Heart left ventricle (tissue), 16 donors: ENCODE measurements around the gene IQSEC1. TPM values are rescaled to one million over a fixed set of nuclear protein-coding genes. Genes with fewer than 3 reads are reported as not detected.
A peak's percentile ranks its signal among the peaks of the same experiment; 100 is the strongest.

Experiments
- ATAC-seq, 4 donors: fragments of 200-7000 bp; cut with Tn5 transposase; one replicate each; pipeline ENCODE4 v1.9.1; 2020 to 2022; ENCODE audit warnings: moderate library complexity in 4 of 4, mild to moderate bottlenecking in 3 of 4, moderate number of reproducible peaks in 1 of 4
- DNase-seq, 5 donors: peaks; one replicate each; pipeline ENCODE4 v3.0.0-alpha.2; 2020
- H3K27ac ChIP-seq, 12 donors: fragments of 200-600 bp; sonication (generic) in 4 of 12; one replicate each; pipeline versions ENCODE4 v1.5.0 to v1.8.0; 2016 to 2022; ENCODE audit warnings: mild to moderate bottlenecking in 2 of 12
- H3K27me3 ChIP-seq, 9 donors: fragments of 200-600 bp; sonication (generic) in 2 of 9; one replicate each; pipeline versions ENCODE4 v1.5.1 to v1.8.0; 2016 to 2022; ENCODE audit warnings: mild to moderate bottlenecking in 3 of 9
- H3K36me3 ChIP-seq, 9 donors: fragments of 200-600 bp; sonication (generic) in 2 of 9; one replicate each; pipeline versions ENCODE4 v1.5.0 to v1.8.0; 2018 to 2022; ENCODE audit warnings: mild to moderate bottlenecking in 2 of 9
- H3K4me1 ChIP-seq, 12 donors: fragments of 200-600 bp; sonication (generic) in 4 of 12; one replicate each; pipeline versions ENCODE4 v1.5.0 to v1.8.0; 2016 to 2022; ENCODE audit warnings: mild to moderate bottlenecking in 3 of 12
- H3K4me3 ChIP-seq, 12 donors: fragments of 200-600 bp; sonication (generic) in 4 of 12; one replicate each; pipeline versions ENCODE4 v1.5.0 to v1.8.0; 2017 to 2022; ENCODE audit warnings: mild to moderate bottlenecking in 9 of 12, moderate library complexity in 4 of 12
- H3K9me3 ChIP-seq, 12 donors: fragments of 200-600 bp; sonication (generic) in 4 of 12; one replicate each; pipeline versions ENCODE4 v1.5.0 to v1.8.0; 2016 to 2022; ENCODE audit warnings: mild to moderate bottlenecking in 1 of 12
- POLR2A ChIP-seq, 2 donors: fragments of 450-650 bp; IDR thresholded peaks; one replicate each; pipeline ENCODE4 v1.6.1; 2017; ENCODE audit warnings: antibody characterized with exemption in 2 of 2, mild to moderate bottlenecking in 2 of 2, moderate library complexity in 2 of 2
- WGBS, 4 donors: extraction: QIAGEN DNeasy Blood & Tissue Kit in 2 of 4; methylation state at CpG; one replicate each; pipeline versions ENCODE4 v1.1.5 to v1.1.7; 2013 to 2018; 5-methylcytosine and 5-hydroxymethylcytosine counted together
- intact Hi-C, 10 donors: fragments of 100-400 bp; cut with DNase I; formaldehyde crosslinking; loops; one replicate each; pipeline versions ENCODE4 v1.11.1 to v1.14.2; 2022
- polyA plus RNA-seq, 2 donors: library from polyadenylated mRNA; stranded (reverse); fragments of 200-250 nt; gene quantifications; one replicate each; pipeline ENCODE4 v1.2.3, GENCODE V29; 2013
- total RNA-seq, 9 donors: library from RNA; depleted of rRNA in 2 of 9; stranded (reverse); fragments of >200 nt in 2 of 9; fragmentation: NEBNext Ultra II Directional in 3 of 9; extraction: Animal tissue kit (Norgen Biotek cat#: 25700) in 3 of 9; gene quantifications; one replicate each; pipeline versions ENCODE4 v1.1.0 to v1.2.4, GENCODE V29; 2016 to 2023
- TF ChIP-seq, protein P1 (sequence below), 12 donors: fragments of 200-600 bp; sonication (generic) in 4 of 12; IDR thresholded peaks; one replicate each; pipeline versions ENCODE4 v1.5.0 to v1.8.0; 2018 to 2022; ENCODE audit warnings: antibody characterized with exemption in 12 of 12, mild to moderate bottlenecking in 5 of 12
- donor health status: ischemic (EF 13 %, LVEDD 7.1; RV severe dilation, severe dysfunction).
- donor health status: healthy with polysubstance abuse.
- donor health status: DM: no; HTN: yes; CAD: no.
- donor health status: DM: no; HTN: no; CAD: no.
- donor health status: ischemic (EF 25% LVEDD 6.9; RV normal size, moderate dysfunction).
- donor health status: ischemic (EF 25% LVEDD 5.7; RV mildly dilated, moderate dysfunction).
- donor health status: healthy.
- donor health status: DM: yes; HTN: yes; CAD: no.
- donor health status: ischemic (EF 35%, LVEDD 5.7; RV mildly dilated, moderate dysfunction).
- donor health status: nonischemic (EF 11% LVEDD 7.7; RV severe dilation, severe dysfunction).
- donor health status: DM: yes; HTN: yes; CAD: no.
- donor health status: PGD.
- donor health status: ischemic (EF 29% LVEDD 5.4; RV normal size, mild dysfunction).
- donor health status: nonischemic (EF 23%, LVEDD 6.1; RV moderate dilation, normal function).

Gene IQSEC1
- total and polyA plus RNA-seq, 11 donors: 28.8 to 79.1 (median 62.2) TPM

GRCh38 chr3:13050446-13050845 lies 22.8 kb downstream of the IQSEC1 start:
- Histone ChIP-seq H3K27ac (no peak overlapping the region), H3K4me3 (no peak overlapping the region), H3K4me1 (peaks cover 0 to 22% (median 2%) of the 10 kb centered on the region in 12 donors), H3K27me3 (no peaks in the 10 kb centered on the region), H3K36me3 (no peaks in the 10 kb centered on the region), H3K9me3 (no peaks in the 10 kb centered on the region)
- no peak for ATAC-seq
- no peak for DNase-seq
- WGBS, 4 donors: 94 to 96% (median 95%) methylated on average over 3 of the region's 3 CpGs
- intact Hi-C loops: no loop called here
- TF ChIP-seq, protein P1, sequence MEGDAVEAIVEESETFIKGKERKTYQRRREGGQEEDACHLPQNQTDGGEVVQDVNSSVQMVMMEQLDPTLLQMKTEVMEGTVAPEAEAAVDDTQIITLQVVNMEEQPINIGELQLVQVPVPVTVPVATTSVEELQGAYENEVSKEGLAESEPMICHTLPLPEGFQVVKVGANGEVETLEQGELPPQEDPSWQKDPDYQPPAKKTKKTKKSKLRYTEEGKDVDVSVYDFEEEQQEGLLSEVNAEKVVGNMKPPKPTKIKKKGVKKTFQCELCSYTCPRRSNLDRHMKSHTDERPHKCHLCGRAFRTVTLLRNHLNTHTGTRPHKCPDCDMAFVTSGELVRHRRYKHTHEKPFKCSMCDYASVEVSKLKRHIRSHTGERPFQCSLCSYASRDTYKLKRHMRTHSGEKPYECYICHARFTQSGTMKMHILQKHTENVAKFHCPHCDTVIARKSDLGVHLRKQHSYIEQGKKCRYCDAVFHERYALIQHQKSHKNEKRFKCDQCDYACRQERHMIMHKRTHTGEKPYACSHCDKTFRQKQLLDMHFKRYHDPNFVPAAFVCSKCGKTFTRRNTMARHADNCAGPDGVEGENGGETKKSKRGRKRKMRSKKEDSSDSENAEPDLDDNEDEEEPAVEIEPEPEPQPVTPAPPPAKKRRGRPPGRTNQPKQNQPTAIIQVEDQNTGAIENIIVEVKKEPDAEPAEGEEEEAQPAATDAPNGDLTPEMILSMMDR (IDR thresholded peaks at IDR 0.05): no peak
- TF ChIP-seq POLR2A (IDR thresholded peaks at IDR 0.05): no peak

DNA sequence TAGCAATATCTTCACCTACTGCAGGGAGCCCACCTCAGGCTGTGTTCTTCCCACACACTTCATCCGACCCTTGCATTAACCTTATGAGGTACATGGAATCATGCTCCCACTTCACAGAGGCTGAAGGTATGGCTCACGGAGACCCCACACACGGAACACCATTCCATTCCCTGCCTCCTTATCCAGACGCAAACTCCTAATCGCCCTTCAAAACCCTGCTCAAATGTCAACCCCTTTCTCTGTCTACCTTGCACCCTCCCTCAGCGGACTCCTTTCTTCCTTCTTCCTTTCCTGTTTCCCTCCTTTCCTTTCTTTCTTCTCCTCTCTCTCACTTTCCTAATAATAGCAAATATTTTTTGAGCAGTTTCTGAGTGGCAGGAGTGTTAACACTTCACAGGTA lies 23.8 kb downstream of the IQSEC1 start:
- ATAC-seq: no peak
- no peak for DNase-seq
- Histone ChIP-seq H3K9me3 (no peaks in the 10 kb centered on the region), H3K4me3 (no peak overlapping the region), H3K27ac (no peak overlapping the region), H3K4me1 (peaks cover 0 to 22% (median 2%) of the 10 kb centered on the region in 12 donors), H3K27me3 (no peaks in the 10 kb centered on the region), H3K36me3 (no peaks in the 10 kb centered on the region)
- intact Hi-C loops: no loop called here
- 92 to 98% (median 96%) methylated on average over 6 of the region's 6 CpGs for WGBS, 4 donors
- TF ChIP-seq, protein P1 (IDR thresholded peaks at IDR 0.05): no peak
- no peak for TF ChIP-seq POLR2A (IDR thresholded peaks at IDR 0.05)

- H3K9me3 ChIP-seq: no peaks in the 10 kb centered on the region
- no peak overlapping the region for H3K4me3 ChIP-seq
- H3K36me3 ChIP-seq: no peaks in the 10 kb centered on the region
- peaks cover 0 to 22% (median 2%) of the 10 kb centered on the region in 12 donors for H3K4me1 ChIP-seq
- DNase-seq (no peak), ATAC-seq (no peak)
- 66 to 83% (median 81%) methylated on average over 8 to 11 of the region's 11 CpGs for WGBS, 4 donors
- no peak overlapping the region for H3K27ac ChIP-seq
- intact Hi-C loops: no loop called here
- no peaks in the 10 kb centered on the region for H3K27me3 ChIP-seq
- TF ChIP-seq POLR2A (IDR thresholded peaks at IDR 0.05): no peak
- TF ChIP-seq, protein P1 (IDR thresholded peaks at IDR 0.05): peak in 1 of 12 donors; percentile 8
Measured at GRCh38 chr3:13047296-13048165, 25.7 kb downstream of the IQSEC1 start.

DNA sequence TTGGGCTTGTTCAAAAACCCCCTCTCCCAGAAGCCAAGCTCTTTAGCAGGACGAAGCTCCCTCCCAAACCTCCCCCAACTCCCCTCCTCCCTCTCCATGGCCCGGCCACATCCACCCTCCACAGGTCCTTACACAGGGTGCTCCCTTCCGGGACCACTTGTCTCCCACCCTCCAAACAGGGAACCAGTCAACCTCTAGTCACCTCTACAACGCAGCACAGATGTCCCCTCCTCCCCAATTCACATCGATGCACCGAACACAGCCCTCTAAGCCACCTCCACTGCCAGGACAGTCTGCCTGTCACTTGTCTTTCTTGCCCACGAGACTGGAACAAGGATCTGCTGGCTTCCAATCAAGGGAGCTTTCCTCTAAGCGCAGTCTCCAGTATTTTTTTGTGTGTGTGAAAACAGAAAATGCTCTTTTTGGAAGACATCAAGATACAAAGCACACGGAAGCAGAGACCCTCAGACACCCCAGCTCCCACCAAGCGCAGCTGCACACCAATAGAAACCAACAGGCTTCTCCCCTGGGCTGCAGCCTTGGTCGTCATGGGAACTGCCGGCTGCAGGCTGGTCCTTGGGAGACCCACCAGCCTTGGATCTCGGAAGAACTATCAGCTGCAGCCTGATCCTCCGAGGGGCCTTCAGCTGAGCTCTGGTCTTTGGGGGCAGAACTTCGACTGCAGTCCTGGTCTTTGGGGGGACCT lies 26.5 kb downstream of the IQSEC1 start:
- ATAC-seq (peak in 1 of 4 donors; percentile 9), DNase-seq (no peak)
- Histone ChIP-seq H3K27me3 (no peaks in the 10 kb centered on the region), H3K9me3 (no peaks in the 10 kb centered on the region), H3K4me1 (peaks cover 0 to 22% (median 2%) of the 10 kb centered on the region in 12 donors), H3K4me3 (no peak overlapping the region), H3K36me3 (no peaks in the 10 kb centered on the region), H3K27ac (no peak overlapping the region)
- TF ChIP-seq POLR2A (IDR thresholded peaks at IDR 0.05): no peak
- TF ChIP-seq, protein P1 (IDR thresholded peaks at IDR 0.05): no peak
- intact Hi-C loops: no loop called here
- WGBS, 4 donors: 73 to 85% (median 80%) methylated on average over 14 to 15 of the region's 15 CpGs
